Mesendoderm (in vitro differentiated cells): Measurements from ENCODE around the gene NEURL1B.

Source experiments
- DNase-seq: peaks from one replicate; pipeline ENCODE4 v3.0.0; 2013
- H2AK5ac ChIP-seq: 2 replicates; pipeline ENCODE4 v1.6.1; 2013; ENCODE audit warnings: low read length, inconsistent platforms
- H2BK120ac ChIP-seq: 2 replicates; pipeline ENCODE4 v1.6.1; 2013; ENCODE audit warnings: low read depth, mild to moderate bottlenecking, low read length, moderate library complexity, mixed read lengths
- H2BK15ac ChIP-seq: replicated peaks from 2 replicates; pipeline ENCODE4 v1.6.1; 2013; ENCODE audit warnings: low read depth, mild to moderate bottlenecking, moderate library complexity
- H2BK5ac ChIP-seq: 2 replicates; pipeline ENCODE4 v1.6.1; 2013; ENCODE audit warnings: low read length, inconsistent platforms
- H3K18ac ChIP-seq: 2 replicates; pipeline ENCODE4 v1.6.1; 2013; ENCODE audit warnings: mild to moderate bottlenecking, low read length, mixed read lengths
- H3K23ac ChIP-seq: one replicate; pipeline ENCODE4 v1.6.1; 2013; ENCODE audit warnings: low read length
- H3K27ac ChIP-seq: 2 replicates; pipeline ENCODE4 v1.5.1; 2013; ENCODE audit warnings: low read depth, mild to moderate bottlenecking, inconsistent platforms, low read length, moderate library complexity
- H3K27me3 ChIP-seq: 2 replicates; pipeline ENCODE4 v1.6.1; 2013; ENCODE audit warnings: low read length, control low read depth, mild to moderate bottlenecking, inconsistent platforms; ENCODE audit not compliant: insufficient read depth, poor library complexity
- H3K36me3 ChIP-seq: 2 replicates; pipeline ENCODE4 v1.6.1; 2013; ENCODE audit warnings: low read length, inconsistent platforms; ENCODE audit not compliant: control insufficient read depth, insufficient read depth
- H3K4ac ChIP-seq: one replicate; pipeline ENCODE4 v1.6.1; 2013; ENCODE audit warnings: low read depth, mild to moderate bottlenecking, low read length, moderate library complexity
- H3K4me1 ChIP-seq: 2 replicates; pipeline ENCODE4 v1.6.1; 2013; ENCODE audit warnings: low read depth, low read length, inconsistent platforms; ENCODE audit not compliant: control insufficient read depth
- H3K4me2 ChIP-seq: 2 replicates; pipeline ENCODE4 v1.6.1; 2013; ENCODE audit warnings: low read length
- H3K4me3 ChIP-seq: 2 replicates; pipeline ENCODE4 v1.5.1; 2013; ENCODE audit warnings: mild to moderate bottlenecking, low read length
- H3K56ac ChIP-seq: one replicate; pipeline ENCODE4 v1.6.1; 2013; ENCODE audit warnings: low read length
- H3K79me1 ChIP-seq: 2 replicates; pipeline ENCODE4 v1.6.1; 2013; ENCODE audit warnings: low read length, inconsistent platforms
- H3K79me2 ChIP-seq: 2 replicates; pipeline ENCODE4 v1.6.1; 2013; ENCODE audit warnings: mild to moderate bottlenecking, low read length; ENCODE audit not compliant: control insufficient read depth, insufficient read depth
- H3K9ac ChIP-seq: 2 replicates; pipeline ENCODE4 v1.6.1; 2013; ENCODE audit warnings: low read length, inconsistent platforms
- H4K5ac ChIP-seq: one replicate; pipeline ENCODE4 v1.6.1; 2013; ENCODE audit warnings: low read length
- H4K8ac ChIP-seq: one replicate; pipeline ENCODE4 v1.6.1; 2013; ENCODE audit warnings: low read depth, mild to moderate bottlenecking, control low read depth, low read length, moderate library complexity
- whole genome bisulfite sequencing: extraction: QIAGEN DNeasy Blood & Tissue Kit; methylation state at CpG from one replicate; pipeline ENCODE4 v1.1.7; 2013; ENCODE audit warnings: low lambda C conversion rate, missing lambda C conversion rate; ENCODE audit not compliant: insufficient coverage; ENCODE audit errors: extremely low coverage; 5-methylcytosine and 5-hydroxymethylcytosine counted together

NEURL1B gene

DNA sequence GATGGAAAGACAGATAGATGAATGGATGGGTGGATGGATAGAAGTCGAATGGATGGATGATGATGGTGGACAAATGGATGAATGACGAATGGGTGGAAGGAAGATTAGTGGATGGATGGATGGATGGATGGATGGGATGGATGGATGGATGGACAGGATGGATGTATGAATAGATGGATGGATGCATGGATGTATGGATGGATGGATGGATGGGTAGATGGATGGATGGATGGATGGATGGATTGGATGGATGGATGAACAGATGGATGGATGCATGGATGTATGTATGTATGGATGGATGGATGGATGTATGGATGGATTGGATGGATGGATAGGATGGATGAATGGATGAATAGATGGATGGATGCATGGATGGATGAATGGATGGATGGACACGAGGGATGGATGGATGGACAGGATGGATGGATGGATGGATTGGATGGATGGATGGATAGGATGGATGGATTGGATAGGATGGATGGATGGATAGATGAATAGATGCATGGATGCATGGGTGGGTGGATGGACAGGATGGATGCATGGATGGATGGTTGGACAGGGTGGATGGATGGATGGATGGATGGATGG lies 77.6 kb downstream of the NEURL1B start:
- no peak overlapping the region for H3K27ac ChIP-seq
- peaks cover 8% of the 10 kb centered on the region for H3K27me3 ChIP-seq
- peaks cover 7% of the 10 kb centered on the region for H3K4me1 ChIP-seq
- H3K9ac ChIP-seq, result no peak overlapping the region
- no peak overlapping the region for H4K8ac ChIP-seq
- H3K18ac ChIP-seq, result no peak overlapping the region
- H2BK15ac ChIP-seq, result no peak overlapping the region
- no peak overlapping the region for H3K4me2 ChIP-seq
- H3K4me3 ChIP-seq, result no peak overlapping the region
- H2BK5ac ChIP-seq, result no peak overlapping the region
- no peak overlapping the region for H2AK5ac ChIP-seq
- no peaks in the 10 kb centered on the region for H3K79me2 ChIP-seq
- H3K79me1 ChIP-seq, result no peaks in the 10 kb centered on the region
- no peaks in the 10 kb centered on the region for H3K36me3 ChIP-seq
- DNase-seq, result no peak
- no peak overlapping the region for H2BK120ac ChIP-seq
- no peak overlapping the region for H3K4ac ChIP-seq
- 100% methylated on average over 3 of the region's 3 CpGs for WGBS
- no peak overlapping the region for H3K23ac ChIP-seq
- H4K5ac ChIP-seq, result no peak overlapping the region
- no peak overlapping the region for H3K56ac ChIP-seq

GRCh38 chr5:172719211-172719610 lies 78.1 kb downstream of the NEURL1B start:
- Histone ChIP-seq H3K4ac (no peak overlapping the region), H3K79me1 (no peaks in the 10 kb centered on the region), H2BK120ac (no peak overlapping the region), H3K27me3 (peaks cover 8% of the 10 kb centered on the region), H3K56ac (no peak overlapping the region), H3K27ac (no peak overlapping the region), H2BK15ac (no peak overlapping the region), H2AK5ac (no peak overlapping the region), H3K79me2 (no peaks in the 10 kb centered on the region), H4K8ac (no peak overlapping the region), H4K5ac (no peak overlapping the region), H3K9ac (no peak overlapping the region), H3K36me3 (no peaks in the 10 kb centered on the region), H2BK5ac (no peak overlapping the region), H3K18ac (no peak overlapping the region), H3K4me2 (no peak overlapping the region), H3K23ac (no peak overlapping the region), H3K4me1 (peaks cover 7% of the 10 kb centered on the region), H3K4me3 (no peak overlapping the region)
- WGBS, result no CpG with 5 or more reads among the region's 4 CpGs
- DNase-seq, result no peak

DNA sequence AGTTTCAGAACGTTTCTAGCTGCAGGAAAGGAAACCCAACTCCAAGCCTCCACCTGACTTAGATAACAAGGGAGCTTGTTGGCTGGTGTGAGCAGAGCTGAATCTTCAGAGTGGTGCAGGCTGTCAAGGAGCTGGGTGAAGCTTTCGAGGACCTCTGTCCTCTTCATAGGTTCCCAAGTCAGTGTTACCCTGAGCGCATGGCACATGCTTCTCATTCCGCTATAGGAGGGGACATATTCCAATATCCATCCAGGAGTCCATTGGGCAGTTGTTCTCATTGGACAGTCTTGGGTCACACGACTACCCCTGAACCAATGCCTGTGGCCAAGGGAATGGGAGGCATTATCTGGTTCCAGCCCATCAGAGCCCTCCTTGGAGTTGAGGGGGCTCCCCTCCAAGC lies 79.6 kb downstream of the NEURL1B start:
- Histone ChIP-seq H4K8ac (no peak overlapping the region), H3K27ac (no peak overlapping the region), H2BK120ac (no peak overlapping the region), H3K4me3 (no peak overlapping the region), H3K4me1 (peaks cover 7% of the 10 kb centered on the region), H2BK15ac (no peak overlapping the region), H3K4me2 (no peak overlapping the region), H3K18ac (no peak overlapping the region), H2BK5ac (no peak overlapping the region), H3K23ac (no peak overlapping the region), H3K9ac (no peak overlapping the region), H4K5ac (no peak overlapping the region), H3K36me3 (no peaks in the 10 kb centered on the region), H2AK5ac (no peak overlapping the region), H3K56ac (no peak overlapping the region), H3K27me3 (peaks cover 8% of the 10 kb centered on the region), H3K79me2 (no peaks in the 10 kb centered on the region), H3K4ac (no peak overlapping the region), H3K79me1 (no peaks in the 10 kb centered on the region)
- DNase-seq, result no peak
- no CpG with 5 or more reads among the region's 5 CpGs for WGBS

GRCh38 chr5:172721455-172722326 lies 80.6 kb downstream of the NEURL1B start:
- Histone ChIP-seq H3K18ac (no peak overlapping the region), H2BK5ac (no peak overlapping the region), H3K23ac (no peak overlapping the region), H3K56ac (no peak overlapping the region), H3K4me1 (peaks cover 7% of the 10 kb centered on the region), H3K27me3 (peaks cover 8% of the 10 kb centered on the region), H3K79me1 (no peaks in the 10 kb centered on the region), H3K79me2 (no peaks in the 10 kb centered on the region), H2BK15ac (no peak overlapping the region), H4K5ac (no peak overlapping the region), H2BK120ac (no peak overlapping the region), H3K9ac (no peak overlapping the region), H4K8ac (no peak overlapping the region), H3K27ac (no peak overlapping the region), H3K36me3 (no peaks in the 10 kb centered on the region), H2AK5ac (no peak overlapping the region), H3K4ac (no peak overlapping the region), H3K4me2 (no peak overlapping the region), H3K4me3 (no peak overlapping the region)
- no peak for DNase-seq
- no CpG with 5 or more reads among the region's 17 CpGs for WGBS

GRCh38 chr5:172722327-172722815 lies 81.3 kb downstream of the NEURL1B start:
- H3K27me3 ChIP-seq, result peaks cover 8% of the 10 kb centered on the region
- no peak overlapping the region for H2BK120ac ChIP-seq
- no peak overlapping the region for H2AK5ac ChIP-seq
- H3K4me3 ChIP-seq, result no peak overlapping the region
- no peak overlapping the region for H2BK5ac ChIP-seq
- peaks cover 7% of the 10 kb centered on the region for H3K4me1 ChIP-seq
- DNase-seq, result peak; percentile 88
- H3K27ac ChIP-seq, result no peak overlapping the region
- H3K56ac ChIP-seq, result no peak overlapping the region
- H3K36me3 ChIP-seq, result no peaks in the 10 kb centered on the region
- H4K8ac ChIP-seq, result no peak overlapping the region
- H3K4me2 ChIP-seq, result no peak overlapping the region
- no peak overlapping the region for H3K9ac ChIP-seq
- H2BK15ac ChIP-seq, result no peak overlapping the region
- H3K23ac ChIP-seq, result no peak overlapping the region
- no peaks in the 10 kb centered on the region for H3K79me2 ChIP-seq
- H3K4ac ChIP-seq, result no peak overlapping the region
- H3K79me1 ChIP-seq, result no peaks in the 10 kb centered on the region
- WGBS, result no CpG with 5 or more reads among the region's 12 CpGs
- H4K5ac ChIP-seq, result no peak overlapping the region
- H3K18ac ChIP-seq, result no peak overlapping the region
